Measurements from ENCODE around the gene MYCBP2.

Gene MYCBP2

GRCh38 chr13:77033717-77034302, 293.1 kb downstream of the MYCBP2 start:
- DNase-seq: no peak
- peaks cover 0 to 8% (median 0%) of the 10 kb centered on the region in 4 donors for H3K4me1 ChIP-seq
- H3K9me3 ChIP-seq: no peaks in the 10 kb centered on the region
- intact Hi-C loops (cut with DNase I; ENCODE audit: low total_unique reads): no loop called here
- H3K27me3 ChIP-seq: no peaks in the 10 kb centered on the region
- no peak overlapping the region for H3K4me3 ChIP-seq
- no peak for TF ChIP-seq CTCF (IDR thresholded peaks at IDR 0.05)
- no peak overlapping the region for H3K27ac ChIP-seq
- no peaks in the 10 kb centered on the region for H3K36me3 ChIP-seq

GRCh38 chr13:77031656-77032243, 295.1 kb downstream of the MYCBP2 start:
- no peak for DNase-seq
- Histone ChIP-seq H3K27ac (no peak overlapping the region), H3K4me3 (no peak overlapping the region), H3K4me1 (peaks cover 0 to 18% (median 2%) of the 10 kb centered on the region in 4 donors), H3K9me3 (no peaks in the 10 kb centered on the region), H3K36me3 (no peaks in the 10 kb centered on the region), H3K27me3 (no peaks in the 10 kb centered on the region)
- TF ChIP-seq CTCF (IDR thresholded peaks at IDR 0.05): no peak
- intact Hi-C loops (cut with DNase I; ENCODE audit: low total_unique reads): no loop called here

GRCh38 chr13:77029436-77029835, 297.5 kb downstream of the MYCBP2 start:
- Histone ChIP-seq H3K27me3 (no peaks in the 10 kb centered on the region), H3K27ac (no peak overlapping the region), H3K4me1 (peaks cover 0 to 19% (median 7%) of the 10 kb centered on the region in 4 donors), H3K4me3 (no peak overlapping the region), H3K9me3 (no peaks in the 10 kb centered on the region), H3K36me3 (no peaks in the 10 kb centered on the region)
- no peak for TF ChIP-seq CTCF (IDR thresholded peaks at IDR 0.05)
- intact Hi-C loops (cut with DNase I; ENCODE audit: low total_unique reads): no loop called here
- no peak for DNase-seq

GRCh38 chr13:77028202-77028601, 298.7 kb downstream of the MYCBP2 start:
- H3K4me3 ChIP-seq: peak overlapping the region; percentile 94 to 100
- DNase-seq: peak in 1 of 2 donors; percentile 35
- intact Hi-C loops (cut with DNase I; ENCODE audit: low total_unique reads): no loop called here

GRCh38 chr13:77026861-77027621, 299.9 kb downstream of the MYCBP2 start, which contains the start of gene FBXL3:
Gene FBXL3 (minus strand): TSS chr13:77027159. CDS start chr13:77021860, 5,299 bp downstream.
- H3K27me3 ChIP-seq: no peaks in the 10 kb centered on the region
- peak within 1 kb of the TSS; percentile 94 to 100 for H3K4me3 ChIP-seq
- H3K27ac ChIP-seq: peak within 1 kb of the TSS; percentile 97 to 100
- TF ChIP-seq CTCF (IDR thresholded peaks at IDR 0.05): no peak
- peaks cover 0 to 43% (median 26%) of the 10 kb centered on the region in 4 donors for H3K4me1 ChIP-seq
- intact Hi-C loops (cut with DNase I; ENCODE audit: low total_unique reads): no loop called here
- peak; percentile 83 to 92 for DNase-seq
- no peaks in the 10 kb centered on the region for H3K9me3 ChIP-seq
- no peaks in the 10 kb centered on the region for H3K36me3 ChIP-seq

More at GRCh38 chr13:77028202-77028601, 298.7 kb downstream of the MYCBP2 start:
- no peaks in the 10 kb centered on the region for H3K9me3 ChIP-seq
- no peaks in the 10 kb centered on the region for H3K27me3 ChIP-seq
- peak overlapping the region; percentile 97 to 100 for H3K27ac ChIP-seq
- no peaks in the 10 kb centered on the region for H3K36me3 ChIP-seq
- TF ChIP-seq CTCF (IDR thresholded peaks at IDR 0.05): no peak
- H3K4me1 ChIP-seq: peaks cover 0 to 31% (median 15%) of the 10 kb centered on the region in 4 donors

All from tibial artery (tissue), 4 donors.